Fibroblast of upper back skin (primary cell): Measurements from ENCODE around the gene EIF2S1.
"Not testable (repeated sequence)": the region's sequence is repeated elsewhere in the genome, so short reads cannot be mapped to it uniquely, and the experiment has no call there.

ENCODE experiments used
- DNase-seq: peaks from one replicate; pipeline ENCODE4 v3.0.0-alpha.2; 2013

The EIF2S1 gene

GRCh38 chr14:67359775-67360469 is at the start of gene EIF2S1, which contains the start of gene ATP6V1D:
EIF2S1 (plus strand) TSS chr14:67360328; CDS start chr14:67364768, 4,440 bp downstream.
ATP6V1D (minus strand) TSS chr14:67359804; CDS start chr14:67359698, 106 bp downstream.
- DNase-seq: peak; percentile 99

GRCh38 chr14:67311868-67312267 is 48.3 kb upstream of the EIF2S1 start:
- no peak for DNase-seq

GRCh38 chr14:67313153-67313552 is 47.0 kb upstream of the EIF2S1 start:
- DNase-seq: no peak

- no peak for DNase-seq
Observed at GRCh38 chr14:67317822-67318221, 42.3 kb upstream of the EIF2S1 start.

- peak; percentile 73 for DNase-seq
Observed at GRCh38 chr14:67319142-67319541, 41.0 kb upstream of the EIF2S1 start.

GRCh38 chr14:67329666-67330065 is 30.5 kb upstream of the EIF2S1 start:
- not testable (repeated sequence) for DNase-seq

- peak; percentile 32 for DNase-seq
Observed at GRCh38 chr14:67331368-67332125, 28.6 kb upstream of the EIF2S1 start.

GRCh38 chr14:67332468-67332867 is 27.7 kb upstream of the EIF2S1 start:
- DNase-seq: no peak

- DNase-seq: peak; percentile 14
Observed at GRCh38 chr14:67335781-67336180, 24.3 kb upstream of the EIF2S1 start.

- not testable (repeated sequence) for DNase-seq
Observed at GRCh38 chr14:67341231-67341630, 18.9 kb upstream of the EIF2S1 start.

- DNase-seq: no peak
Observed at GRCh38 chr14:67343601-67344230, 16.4 kb upstream of the EIF2S1 start.

GRCh38 chr14:67345583-67345982 is 14.5 kb upstream of the EIF2S1 start:
- no peak for DNase-seq

GRCh38 chr14:67352055-67352454 is 8.1 kb upstream of the EIF2S1 start:
- DNase-seq: no peak

GRCh38 chr14:67357186-67357968 is 2.8 kb upstream of the EIF2S1 start:
- no peak for DNase-seq

- DNase-seq: no peak
Observed at GRCh38 chr14:67357969-67358354, 2.2 kb upstream of the EIF2S1 start.

GRCh38 chr14:67358924-67359774 is 979 bp upstream of the EIF2S1 start:
- DNase-seq: peak; percentile 55

GRCh38 chr14:67360470-67361206 is 510 bp downstream of the EIF2S1 start:
- DNase-seq: no peak

- no peak for DNase-seq
Observed at GRCh38 chr14:67365476-67365875, 5.3 kb downstream of the EIF2S1 start.

- DNase-seq: no peak
Observed at GRCh38 chr14:67370830-67371229, 10.7 kb downstream of the EIF2S1 start.

GRCh38 chr14:67371247-67372148 is 11.4 kb downstream of the EIF2S1 start:
- DNase-seq: no peak
